SK-N-MC (cell line): ENCODE measurements around the gene RIF1.

ENCODE experiments used
- DNase-seq: peaks from one replicate; pipeline ENCODE4 v3.0.0-alpha.2; 2011; ENCODE audit warnings: low read depth, low spot score
- H3K27ac ChIP-seq: fragments of 200-600 bp; sonication (generic); 2 replicates; pipeline ENCODE4 v1.5.1; 2016; ENCODE audit warnings: mixed run types
- H3K36me3 ChIP-seq: fragments of 200-600 bp; sonication (generic); 2 replicates; pipeline ENCODE4 v1.6.1; 2017; ENCODE audit warnings: antibody characterized with exemption, low read length, mixed read lengths; ENCODE audit not compliant: insufficient read depth
- H3K4me3 ChIP-seq: fragments of 200-600 bp; sonication (generic); 2 replicates; pipeline ENCODE4 v1.5.1; 2016
- H3K9ac ChIP-seq: fragments of 200-600 bp; sonication (generic); 2 replicates; pipeline ENCODE4 v1.8.0; 2017; ENCODE audit warnings: mixed run types, mixed read lengths; ENCODE audit not compliant: insufficient read length
- H3K9me3 ChIP-seq: fragments of 200-600 bp; sonication (generic); 2 replicates; pipeline ENCODE4 v1.6.1; 2017; ENCODE audit warnings: low read depth, mild to moderate bottlenecking, antibody characterized with exemption, low read length, moderate library complexity, mixed read lengths
- EZH2 ChIP-seq: fragments of 200-600 bp; sonication (generic); IDR thresholded peaks from one replicate; pipeline ENCODE4 v1.6.1; 2017; ENCODE audit warnings: antibody characterized with exemption
- FOXP2 ChIP-seq: optimal IDR thresholded peaks from 2 replicates; pipeline ENCODE3; 2011; ENCODE audit warnings: mild to moderate bottlenecking, moderate library complexity; ENCODE audit not compliant: insufficient read depth; ENCODE audit errors: extremely low read length, control extremely low read depth
- POLR2AphosphoS5 ChIP-seq: IDR thresholded peaks from 2 replicates; pipeline ENCODE4 v1.6.1; 2012; ENCODE audit warnings: mild to moderate bottlenecking, low read depth, low read length, borderline replicate concordance

Gene RIF1, protein sequence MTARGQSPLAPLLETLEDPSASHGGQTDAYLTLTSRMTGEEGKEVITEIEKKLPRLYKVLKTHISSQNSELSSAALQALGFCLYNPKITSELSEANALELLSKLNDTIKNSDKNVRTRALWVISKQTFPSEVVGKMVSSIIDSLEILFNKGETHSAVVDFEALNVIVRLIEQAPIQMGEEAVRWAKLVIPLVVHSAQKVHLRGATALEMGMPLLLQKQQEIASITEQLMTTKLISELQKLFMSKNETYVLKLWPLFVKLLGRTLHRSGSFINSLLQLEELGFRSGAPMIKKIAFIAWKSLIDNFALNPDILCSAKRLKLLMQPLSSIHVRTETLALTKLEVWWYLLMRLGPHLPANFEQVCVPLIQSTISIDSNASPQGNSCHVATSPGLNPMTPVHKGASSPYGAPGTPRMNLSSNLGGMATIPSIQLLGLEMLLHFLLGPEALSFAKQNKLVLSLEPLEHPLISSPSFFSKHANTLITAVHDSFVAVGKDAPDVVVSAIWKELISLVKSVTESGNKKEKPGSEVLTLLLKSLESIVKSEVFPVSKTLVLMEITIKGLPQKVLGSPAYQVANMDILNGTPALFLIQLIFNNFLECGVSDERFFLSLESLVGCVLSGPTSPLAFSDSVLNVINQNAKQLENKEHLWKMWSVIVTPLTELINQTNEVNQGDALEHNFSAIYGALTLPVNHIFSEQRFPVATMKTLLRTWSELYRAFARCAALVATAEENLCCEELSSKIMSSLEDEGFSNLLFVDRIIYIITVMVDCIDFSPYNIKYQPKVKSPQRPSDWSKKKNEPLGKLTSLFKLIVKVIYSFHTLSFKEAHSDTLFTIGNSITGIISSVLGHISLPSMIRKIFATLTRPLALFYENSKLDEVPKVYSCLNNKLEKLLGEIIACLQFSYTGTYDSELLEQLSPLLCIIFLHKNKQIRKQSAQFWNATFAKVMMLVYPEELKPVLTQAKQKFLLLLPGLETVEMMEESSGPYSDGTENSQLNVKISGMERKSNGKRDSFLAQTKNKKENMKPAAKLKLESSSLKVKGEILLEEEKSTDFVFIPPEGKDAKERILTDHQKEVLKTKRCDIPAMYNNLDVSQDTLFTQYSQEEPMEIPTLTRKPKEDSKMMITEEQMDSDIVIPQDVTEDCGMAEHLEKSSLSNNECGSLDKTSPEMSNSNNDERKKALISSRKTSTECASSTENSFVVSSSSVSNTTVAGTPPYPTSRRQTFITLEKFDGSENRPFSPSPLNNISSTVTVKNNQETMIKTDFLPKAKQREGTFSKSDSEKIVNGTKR (N-terminal part only)

DNA sequence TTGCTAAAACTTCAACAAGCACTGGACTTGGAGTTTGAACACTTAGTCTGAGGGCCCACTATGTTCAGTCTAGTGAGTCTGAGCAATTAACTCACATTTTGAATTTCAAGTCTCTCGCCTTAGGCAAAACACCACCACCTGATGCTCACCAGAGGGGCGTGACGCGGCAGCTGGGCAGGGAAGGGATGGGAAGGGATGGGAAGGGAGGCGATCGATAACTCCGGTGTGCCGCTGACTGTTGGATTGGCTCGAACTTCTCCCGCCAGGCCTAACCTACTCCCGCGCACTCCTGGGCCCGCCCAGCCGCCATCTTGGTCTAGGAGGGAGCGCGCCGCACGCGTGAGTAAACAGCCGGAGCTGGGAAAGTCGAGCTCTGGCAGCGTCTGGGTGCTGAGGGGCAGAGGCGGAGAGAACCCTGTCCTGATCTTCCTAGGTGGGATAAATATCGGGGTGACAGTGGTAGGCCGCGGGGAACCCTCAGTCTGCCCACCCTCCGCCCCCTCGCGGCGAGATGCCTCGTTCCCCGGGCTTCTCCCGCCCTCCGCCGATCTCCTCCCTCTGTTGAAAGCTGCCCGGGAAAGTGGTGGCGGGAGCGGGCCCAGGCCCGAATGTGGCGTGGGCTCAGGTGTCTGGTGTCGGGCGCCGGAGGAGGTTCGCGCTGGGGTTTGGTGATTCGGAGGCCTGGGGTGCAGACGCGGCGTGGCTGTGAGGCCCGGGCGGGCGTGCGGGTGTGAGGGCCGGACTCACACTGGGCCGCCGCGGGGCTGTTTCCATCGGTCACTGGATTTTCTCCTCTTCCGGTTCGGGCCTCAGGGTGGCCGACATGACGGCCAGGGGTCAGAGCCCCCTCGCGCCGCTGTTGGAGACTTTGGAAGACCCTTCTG is at the start of gene RIF1:
TSS of gene RIF1 (plus strand) at position 302 of the 884 bp plus-strand sequence. CDS start at position 824, 522 bp downstream.
- DNase-seq: peak; percentile 59
- no peak for TF ChIP-seq EZH2
- peak; percentile 98 for TF ChIP-seq POLR2AphosphoS5
- TF ChIP-seq FOXP2: peak; percentile 71
- Histone ChIP-seq H3K9me3 (no peaks in the 10 kb centered on the region), H3K9ac (peak within 1 kb of the TSS; percentile 96), H3K36me3 (peaks cover 40% of the 10 kb centered on the region), H3K27ac (peak within 1 kb of the TSS; percentile 90), H3K4me3 (peak within 1 kb of the TSS; percentile 94)

DNA sequence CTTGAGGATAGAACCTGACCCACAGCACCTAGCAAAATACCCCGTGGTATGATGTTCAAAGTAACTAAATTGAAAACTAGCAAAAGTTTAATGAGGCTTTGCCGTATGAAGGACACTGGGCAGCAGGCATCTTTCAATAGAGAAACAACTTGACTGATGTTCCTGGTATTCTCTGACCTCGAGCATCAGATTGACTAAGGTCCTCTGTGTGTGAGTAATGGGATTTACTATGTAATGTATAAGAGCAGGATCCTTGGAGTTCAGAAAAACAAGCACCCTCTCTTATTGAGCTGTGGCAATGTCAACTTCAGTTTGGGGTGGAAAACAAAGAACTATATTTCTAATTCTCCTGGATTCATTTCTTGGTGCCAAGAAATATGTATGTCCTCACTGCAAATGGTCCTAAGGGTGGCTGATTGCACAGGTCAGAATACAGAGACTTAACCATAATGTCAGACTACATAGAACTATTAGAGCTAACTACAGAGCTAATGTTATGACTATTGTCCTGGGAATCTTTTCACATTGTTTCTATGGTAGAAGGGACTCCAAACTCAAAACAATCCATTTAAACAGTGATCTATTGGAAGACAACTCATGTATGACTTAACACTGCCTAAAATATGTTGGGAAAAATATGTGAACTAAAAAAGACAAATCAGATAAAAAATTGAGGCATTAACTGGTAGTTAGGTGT is 47.9 kb upstream of the RIF1 start:
- Histone ChIP-seq H3K27ac (peak overlapping the region; percentile 58), H3K9me3 (no peaks in the 10 kb centered on the region), H3K36me3 (peaks cover 36% of the 10 kb centered on the region), H3K9ac (no peak overlapping the region), H3K4me3 (no peak overlapping the region)
- DNase-seq: no peak
- TF ChIP-seq EZH2: no peak
- TF ChIP-seq FOXP2: no peak
- no peak for TF ChIP-seq POLR2AphosphoS5

DNA sequence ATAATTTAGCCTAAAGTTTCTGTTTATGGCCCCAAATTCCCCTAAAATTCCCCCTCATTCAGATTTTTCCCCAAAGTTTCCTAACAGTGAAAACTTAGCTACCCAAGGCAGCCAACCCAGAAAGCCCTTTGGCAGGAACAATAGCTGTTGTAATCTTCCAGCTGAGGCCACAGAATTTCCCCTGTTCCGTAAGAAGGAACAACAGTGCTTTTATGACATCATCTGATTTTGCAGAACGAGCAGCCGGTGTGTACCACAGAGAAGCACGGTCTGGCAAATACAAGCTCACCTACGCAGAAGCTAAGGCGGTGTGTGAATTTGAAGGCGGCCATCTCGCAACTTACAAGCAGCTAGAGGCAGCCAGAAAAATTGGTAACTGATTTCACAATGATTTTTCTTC is 46.0 kb upstream of the RIF1 start:
- DNase-seq: no peak
- no peaks in the 10 kb centered on the region for H3K9me3 ChIP-seq
- no peak overlapping the region for H3K9ac ChIP-seq
- H3K36me3 ChIP-seq: peaks cover 55% of the 10 kb centered on the region
- H3K4me3 ChIP-seq: no peak overlapping the region
- H3K27ac ChIP-seq: peak overlapping the region; percentile 34
- no peak for TF ChIP-seq POLR2AphosphoS5
- no peak for TF ChIP-seq FOXP2
- no peak for TF ChIP-seq EZH2

DNA sequence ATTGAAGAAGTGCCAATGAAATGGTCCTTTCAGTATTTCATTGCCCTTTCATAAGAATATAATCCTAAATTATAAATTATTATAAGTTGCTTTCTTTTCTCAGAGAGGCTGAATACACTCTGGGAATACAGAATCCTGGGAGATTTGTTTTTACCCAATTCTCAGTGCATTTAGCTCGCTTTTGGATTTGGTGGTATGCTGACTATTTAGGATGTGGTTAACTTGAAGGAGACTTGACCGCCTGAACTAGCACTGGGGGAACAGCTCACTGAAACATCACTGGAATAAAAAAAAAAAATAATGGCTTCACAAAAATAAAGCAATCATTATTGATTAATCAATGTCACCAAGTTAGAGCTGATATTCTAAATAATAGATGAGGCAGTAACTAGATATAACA is 42.1 kb upstream of the RIF1 start:
- no peaks in the 10 kb centered on the region for H3K9me3 ChIP-seq
- no peak overlapping the region for H3K27ac ChIP-seq
- TF ChIP-seq POLR2AphosphoS5 (no peak), FOXP2 (no peak), EZH2 (no peak)
- no peak for DNase-seq
- H3K36me3 ChIP-seq: peaks cover 72% of the 10 kb centered on the region
- H3K4me3 ChIP-seq: no peak overlapping the region
- H3K9ac ChIP-seq: no peak overlapping the region

- peak overlapping the region; percentile 87 for H3K27ac ChIP-seq
- peaks cover 40% of the 10 kb centered on the region for H3K36me3 ChIP-seq
- TF ChIP-seq EZH2: no peak
- TF ChIP-seq POLR2AphosphoS5: peak; percentile 25; the same call in 1 of the 2 replicates
- no peak for TF ChIP-seq FOXP2
- no peak for DNase-seq
- peak overlapping the region; percentile 15 for H3K4me3 ChIP-seq
- no peaks in the 10 kb centered on the region for H3K9me3 ChIP-seq
- H3K9ac ChIP-seq: no peak overlapping the region
These were observed 35.3 kb upstream of the RIF1 start for GRCh38 chr2:151374436-151374835.

DNA sequence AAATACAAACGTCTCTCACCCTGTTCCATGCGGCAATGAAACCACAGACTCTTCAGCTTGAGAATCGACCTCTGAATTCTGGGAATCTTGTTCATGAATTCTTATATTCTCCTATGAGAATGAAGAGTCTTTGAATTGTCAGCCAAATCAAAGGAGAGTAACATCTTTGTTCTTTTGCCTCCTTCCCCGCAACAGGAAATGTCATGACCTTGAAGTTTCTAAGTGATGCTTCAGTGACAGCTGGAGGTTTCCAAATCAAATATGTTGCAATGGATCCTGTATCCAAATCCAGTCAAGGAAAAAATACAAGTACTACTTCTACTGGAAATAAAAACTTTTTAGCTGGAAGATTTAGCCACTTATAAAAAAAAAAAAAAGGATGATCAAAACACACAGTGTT is 30.5 kb upstream of the RIF1 start:
- Histone ChIP-seq H3K9me3 (no peaks in the 10 kb centered on the region), H3K9ac (no peak overlapping the region), H3K36me3 (peaks cover 19% of the 10 kb centered on the region), H3K4me3 (no peak overlapping the region), H3K27ac (peak overlapping the region; percentile 51; the same call in 1 of the 2 replicates)
- DNase-seq: no peak
- TF ChIP-seq POLR2AphosphoS5 (no peak), EZH2 (no peak), FOXP2 (no peak)

DNA sequence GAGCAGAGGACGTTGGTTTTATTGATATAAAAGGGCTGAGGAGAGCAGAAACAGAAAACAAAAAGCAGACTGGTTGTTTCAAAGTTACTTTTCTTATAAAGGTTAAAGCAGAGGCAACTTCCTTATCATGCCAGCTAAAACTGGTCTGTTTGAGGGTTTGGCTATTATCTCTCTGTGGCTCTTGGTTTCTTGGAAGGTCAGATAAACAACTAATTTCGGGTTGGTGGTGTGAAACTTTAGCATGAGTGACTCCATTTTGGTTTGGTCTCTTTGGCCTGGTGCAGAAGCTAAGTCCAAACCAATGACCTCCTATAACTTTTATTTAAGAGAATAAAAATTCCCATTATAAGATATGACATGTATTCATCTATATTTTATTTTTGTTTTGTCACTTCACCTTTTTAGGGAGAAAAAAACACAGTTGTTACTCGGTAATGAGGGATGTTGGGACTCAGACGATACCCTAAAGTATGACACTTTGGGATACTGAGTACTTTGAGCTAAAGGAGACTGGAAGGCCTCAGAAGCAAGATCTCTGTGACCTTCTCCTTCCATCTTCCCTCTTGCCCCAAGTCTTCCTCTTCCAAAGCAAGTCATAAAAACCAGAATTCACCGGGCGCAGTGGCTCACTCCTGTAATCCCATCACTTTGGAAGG is 29.0 kb upstream of the RIF1 start:
- Histone ChIP-seq H3K27ac (peak overlapping the region; percentile 86), H3K4me3 (no peak overlapping the region), H3K9me3 (no peaks in the 10 kb centered on the region), H3K36me3 (peaks cover 19% of the 10 kb centered on the region), H3K9ac (no peak overlapping the region)
- TF ChIP-seq EZH2: no peak
- no peak for TF ChIP-seq FOXP2
- no peak for TF ChIP-seq POLR2AphosphoS5
- no peak for DNase-seq
